Nephron (organoid): ENCODE measurements around the gene ERC1.

Source experiments
- H3K27ac Mint-ChIP-seq, 3 experiments: 2 replicates each; pipeline ENCODE4 v1.8.0; 2020; ENCODE audit warnings: mixed read lengths in 3 of 3, mild to moderate bottlenecking in 2 of 3, moderate library complexity in 1 of 3
- H3K27me3 Mint-ChIP-seq: 2 replicates; pipeline ENCODE4 v1.8.0; 2021; ENCODE audit warnings: low read depth, mild to moderate bottlenecking, moderate library complexity, mixed read lengths
- H3K36me3 Mint-ChIP-seq: 2 replicates; pipeline ENCODE4 v1.8.0; 2020; ENCODE audit warnings: low read depth, mixed read lengths
- H3K4me1 Mint-ChIP-seq: 2 replicates; pipeline ENCODE4 v1.8.0; 2020; ENCODE audit warnings: mixed read lengths
- H3K4me3 Mint-ChIP-seq, 3 experiments: 2 replicates each; pipeline ENCODE4 v1.8.0; 2020; ENCODE audit warnings: mild to moderate bottlenecking in 3 of 3, mixed read lengths in 3 of 3, moderate library complexity in 2 of 3
- H3K9me3 Mint-ChIP-seq: 2 replicates; pipeline ENCODE4 v1.8.0; 2020; ENCODE audit warnings: mixed read lengths
- CTCF ChIP-seq, 3 experiments: fragments of 200-600 bp; sonication (generic); IDR thresholded peaks; one replicate each; pipeline ENCODE4 v1.5.0; 2021; ENCODE audit warnings: antibody characterized with exemption in 3 of 3; ENCODE audit not compliant: unreplicated experiment in 3 of 3

ERC1 gene

GRCh38 chr12:1405619-1406018, 414.6 kb downstream of the ERC1 start:
- no peak overlapping the region for H3K27ac Mint-ChIP-seq
- H3K4me3 Mint-ChIP-seq, result no peak overlapping the region
- H3K36me3 Mint-ChIP-seq, result peaks cover 21% of the 10 kb centered on the region
- no peak for TF ChIP-seq CTCF (IDR thresholded peaks at IDR 0.05; ENCODE audit: unreplicated experiment in 3 of 3)
- peaks cover 3% of the 10 kb centered on the region for H3K9me3 Mint-ChIP-seq
- H3K27me3 Mint-ChIP-seq, result no peaks in the 10 kb centered on the region
- H3K4me1 Mint-ChIP-seq, result no peaks in the 10 kb centered on the region

- no peaks in the 10 kb centered on the region for H3K4me1 Mint-ChIP-seq
- no peak for TF ChIP-seq CTCF (IDR thresholded peaks at IDR 0.05; ENCODE audit: unreplicated experiment in 3 of 3)
- no peak overlapping the region for H3K27ac Mint-ChIP-seq
- no peak overlapping the region for H3K4me3 Mint-ChIP-seq
- no peaks in the 10 kb centered on the region for H3K9me3 Mint-ChIP-seq
- H3K27me3 Mint-ChIP-seq, result no peaks in the 10 kb centered on the region
- peaks cover 40% of the 10 kb centered on the region for H3K36me3 Mint-ChIP-seq
These were observed 419.8 kb downstream of the ERC1 start for GRCh38 chr12:1410794-1411193.

GRCh38 chr12:1413930-1414329, 422.9 kb downstream of the ERC1 start:
- no peaks in the 10 kb centered on the region for H3K9me3 Mint-ChIP-seq
- TF ChIP-seq CTCF (IDR thresholded peaks at IDR 0.05; ENCODE audit: unreplicated experiment in 3 of 3), result no peak
- no peaks in the 10 kb centered on the region for H3K4me1 Mint-ChIP-seq
- H3K27me3 Mint-ChIP-seq, result no peaks in the 10 kb centered on the region
- no peak overlapping the region for H3K27ac Mint-ChIP-seq
- no peak overlapping the region for H3K4me3 Mint-ChIP-seq
- peaks cover 49% of the 10 kb centered on the region for H3K36me3 Mint-ChIP-seq

GRCh38 chr12:1418144-1418543, 427.1 kb downstream of the ERC1 start:
- Mint-ChIP-seq H3K36me3 (peaks cover 50% of the 10 kb centered on the region), H3K9me3 (peaks cover 19% of the 10 kb centered on the region), H3K27ac (no peak overlapping the region), H3K4me3 (no peak overlapping the region), H3K27me3 (no peaks in the 10 kb centered on the region), H3K4me1 (no peaks in the 10 kb centered on the region)
- no peak for TF ChIP-seq CTCF (IDR thresholded peaks at IDR 0.05; ENCODE audit: unreplicated experiment in 3 of 3)

GRCh38 chr12:1419849-1420371, 428.9 kb downstream of the ERC1 start:
- TF ChIP-seq CTCF (IDR thresholded peaks at IDR 0.05; ENCODE audit: unreplicated experiment in 3 of 3), result no peak
- H3K36me3 Mint-ChIP-seq, result peaks cover 43% of the 10 kb centered on the region
- H3K27ac Mint-ChIP-seq, result no peak overlapping the region
- peaks cover 19% of the 10 kb centered on the region for H3K9me3 Mint-ChIP-seq
- H3K4me3 Mint-ChIP-seq, result no peak overlapping the region
- no peaks in the 10 kb centered on the region for H3K27me3 Mint-ChIP-seq
- peaks cover 4% of the 10 kb centered on the region for H3K4me1 Mint-ChIP-seq

GRCh38 chr12:1421091-1421846, 430.2 kb downstream of the ERC1 start:
- H3K9me3 Mint-ChIP-seq, result peaks cover 19% of the 10 kb centered on the region
- peaks cover 4% of the 10 kb centered on the region for H3K4me1 Mint-ChIP-seq
- no peak overlapping the region for H3K27ac Mint-ChIP-seq
- H3K36me3 Mint-ChIP-seq, result peaks cover 43% of the 10 kb centered on the region
- TF ChIP-seq CTCF (IDR thresholded peaks at IDR 0.05; ENCODE audit: unreplicated experiment in 3 of 3), result no peak
- H3K4me3 Mint-ChIP-seq, result no peak overlapping the region
- no peaks in the 10 kb centered on the region for H3K27me3 Mint-ChIP-seq
